Measurements from ENCODE around the gene ARID1B. TPM values are rescaled to one million over a fixed set of nuclear protein-coding genes. Genes with fewer than 3 reads are reported as not detected.

ARID1B gene
- total and polyA plus RNA-seq, 2 of the 4 experiments (the other 2 are of a cell fraction): 14.5 to 20.1 TPM

DNA sequence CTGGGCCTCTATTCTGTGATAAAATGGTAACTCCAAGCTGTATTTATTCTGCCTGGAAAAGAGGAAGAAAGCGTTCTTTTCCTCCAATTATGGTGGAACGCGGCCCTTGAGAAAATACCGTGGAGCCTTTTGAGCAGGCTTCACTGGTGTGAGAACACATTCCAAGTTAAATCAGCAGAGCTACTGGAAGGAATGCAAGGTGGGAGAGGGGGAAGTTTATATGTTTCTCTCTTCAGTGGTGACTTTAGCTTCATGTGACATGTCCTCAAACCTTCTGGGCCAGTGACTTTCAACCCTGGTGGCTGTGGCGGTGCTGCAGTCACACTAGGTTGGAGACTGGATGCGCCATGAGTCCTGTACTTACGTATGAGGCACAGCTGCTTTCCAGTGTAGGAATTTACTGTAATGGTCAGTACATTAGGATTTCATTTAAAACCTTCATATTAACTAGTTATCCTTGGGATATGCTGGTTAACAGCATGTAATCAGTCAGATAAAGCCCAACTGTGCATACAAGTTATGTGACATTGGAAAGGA is 221.7 kb downstream of the ARID1B start:
- TF ChIP-seq MAZ (IDR thresholded peaks at IDR 0.05; ENCODE audit: borderline replicate concordance, low read depth, low read length): no peak
- no peak for TF ChIP-seq RFX5 (IDR thresholded peaks at IDR 0.05; ENCODE audit: low read depth, low read length)
- TF ChIP-seq, protein P1, sequence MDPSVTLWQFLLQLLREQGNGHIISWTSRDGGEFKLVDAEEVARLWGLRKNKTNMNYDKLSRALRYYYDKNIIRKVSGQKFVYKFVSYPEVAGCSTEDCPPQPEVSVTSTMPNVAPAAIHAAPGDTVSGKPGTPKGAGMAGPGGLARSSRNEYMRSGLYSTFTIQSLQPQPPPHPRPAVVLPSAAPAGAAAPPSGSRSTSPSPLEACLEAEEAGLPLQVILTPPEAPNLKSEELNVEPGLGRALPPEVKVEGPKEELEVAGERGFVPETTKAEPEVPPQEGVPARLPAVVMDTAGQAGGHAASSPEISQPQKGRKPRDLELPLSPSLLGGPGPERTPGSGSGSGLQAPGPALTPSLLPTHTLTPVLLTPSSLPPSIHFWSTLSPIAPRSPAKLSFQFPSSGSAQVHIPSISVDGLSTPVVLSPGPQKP (IDR thresholded peaks at IDR 0.05; ENCODE audit: borderline replicate concordance, low read depth, low read length): no peak
- no peak for TF ChIP-seq CEBPB (IDR thresholded peaks at IDR 0.05; ENCODE audit: low read depth, low read length)
- TF ChIP-seq FOS (IDR thresholded peaks at IDR 0.05; ENCODE audit: low read depth, low read length): no peak
- TF ChIP-seq, protein P2, sequence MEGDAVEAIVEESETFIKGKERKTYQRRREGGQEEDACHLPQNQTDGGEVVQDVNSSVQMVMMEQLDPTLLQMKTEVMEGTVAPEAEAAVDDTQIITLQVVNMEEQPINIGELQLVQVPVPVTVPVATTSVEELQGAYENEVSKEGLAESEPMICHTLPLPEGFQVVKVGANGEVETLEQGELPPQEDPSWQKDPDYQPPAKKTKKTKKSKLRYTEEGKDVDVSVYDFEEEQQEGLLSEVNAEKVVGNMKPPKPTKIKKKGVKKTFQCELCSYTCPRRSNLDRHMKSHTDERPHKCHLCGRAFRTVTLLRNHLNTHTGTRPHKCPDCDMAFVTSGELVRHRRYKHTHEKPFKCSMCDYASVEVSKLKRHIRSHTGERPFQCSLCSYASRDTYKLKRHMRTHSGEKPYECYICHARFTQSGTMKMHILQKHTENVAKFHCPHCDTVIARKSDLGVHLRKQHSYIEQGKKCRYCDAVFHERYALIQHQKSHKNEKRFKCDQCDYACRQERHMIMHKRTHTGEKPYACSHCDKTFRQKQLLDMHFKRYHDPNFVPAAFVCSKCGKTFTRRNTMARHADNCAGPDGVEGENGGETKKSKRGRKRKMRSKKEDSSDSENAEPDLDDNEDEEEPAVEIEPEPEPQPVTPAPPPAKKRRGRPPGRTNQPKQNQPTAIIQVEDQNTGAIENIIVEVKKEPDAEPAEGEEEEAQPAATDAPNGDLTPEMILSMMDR (conservative IDR thresholded peaks at IDR 0.05; ENCODE audit: low read depth, low read length): no peak
- no peak for TF ChIP-seq MAFK (IDR thresholded peaks at IDR 0.05; ENCODE audit: low read depth, low read length)
- TF ChIP-seq RAD21 (IDR thresholded peaks at IDR 0.05; ENCODE audit: low read length): no peak
- no peak for TF ChIP-seq BHLHE40 (IDR thresholded peaks at IDR 0.05; ENCODE audit: low read depth, low read length)
- no peak for TF ChIP-seq RCOR1 (IDR thresholded peaks at IDR 0.05; ENCODE audit: insufficient replicate concordance, low read length)
- TF ChIP-seq POLR2A (IDR thresholded peaks at IDR 0.05; ENCODE audit: low read depth, low read length): no peak
- TF ChIP-seq NFE2L2 (IDR thresholded peaks at IDR 0.05; ENCODE audit: low read depth, low read length): no peak
- TF ChIP-seq MXI1 (IDR thresholded peaks at IDR 0.05; ENCODE audit: borderline replicate concordance, low read depth, low read length): no peak
- TF ChIP-seq SMC3 (IDR thresholded peaks at IDR 0.05; ENCODE audit: low read depth, low read length): no peak
- TF ChIP-seq, protein P3, sequence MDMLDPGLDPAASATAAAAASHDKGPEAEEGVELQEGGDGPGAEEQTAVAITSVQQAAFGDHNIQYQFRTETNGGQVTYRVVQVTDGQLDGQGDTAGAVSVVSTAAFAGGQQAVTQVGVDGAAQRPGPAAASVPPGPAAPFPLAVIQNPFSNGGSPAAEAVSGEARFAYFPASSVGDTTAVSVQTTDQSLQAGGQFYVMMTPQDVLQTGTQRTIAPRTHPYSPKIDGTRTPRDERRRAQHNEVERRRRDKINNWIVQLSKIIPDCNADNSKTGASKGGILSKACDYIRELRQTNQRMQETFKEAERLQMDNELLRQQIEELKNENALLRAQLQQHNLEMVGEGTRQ (IDR thresholded peaks at IDR 0.05; ENCODE audit: low read depth, low read length): no peak
- TF ChIP-seq CHD1 (IDR thresholded peaks at IDR 0.05; ENCODE audit: low read depth, low read length): no peak
- no CpG with 5 or more reads among the region's 7 CpGs for WGBS, 2 experiments (ENCODE audit: extremely low coverage in 2 of 2, insufficient read length in 1 of 2)
- no peak for DNase-seq

More for the DNA sequence above, 221.7 kb downstream of the ARID1B start:
- H2AK5ac ChIP-seq (ENCODE audit: low read depth, low read length): no peak overlapping the region
- H3K18ac ChIP-seq (ENCODE audit: low read depth, low read length): no peak overlapping the region; the same call in 1 of the 2 replicates
- no peak overlapping the region for H2BK20ac ChIP-seq (ENCODE audit: low read depth, low read length)
- in situ Hi-C loops (cut with MboI; ENCODE audit: low sequenced_read_pairs) (no loop called here), intact Hi-C loops (cut with micrococcal nuclease) (no loop called here), dilution Hi-C loops (cut with HindIII; ENCODE audit: low sequenced_read_pairs, unreplicated experiment) (no loop called here)
- no peaks in the 10 kb centered on the region for H3K36me3 ChIP-seq (ENCODE audit: control insufficient read depth, insufficient read depth, low read length)
- peaks cover 20% of the 10 kb centered on the region; the same call in 1 of the 2 replicates for H3K9me1 ChIP-seq (ENCODE audit: insufficient read depth, low read length)
- H3K9me3 ChIP-seq (ENCODE audit: control insufficient read depth, insufficient read depth, low read length): no peaks in the 10 kb centered on the region
- H3K79me1 ChIP-seq (ENCODE audit: low read depth in 1 of 2, low read length in 2 of 2): peaks cover 49 to 75% of the 10 kb centered on the region in 2 experiments
- no peak overlapping the region for H2BK120ac ChIP-seq (ENCODE audit: low read depth, low read length)
- no peak overlapping the region for H3K27ac ChIP-seq (ENCODE audit: insufficient read depth, low read length)
- no peak overlapping the region for H4K91ac ChIP-seq (ENCODE audit: insufficient read depth, low read depth, low read length)
- H2AFZ ChIP-seq (replicated peaks; ENCODE audit: low read length, poor library complexity): no peak overlapping the region
- ChIA-PET POLR2A (ENCODE audit: unreplicated experiment) (no interaction called here), CTCF (interaction anchor here (0.7 kb wide), 1 partner anchor 230 kb away, joined by 3 read pairs; no protein-coding TSS in a partner anchor)
- no TSS peak for BruUV-seq (replicated peaks)
- no peak overlapping the region for H3K56ac ChIP-seq (ENCODE audit: extremely low read depth, insufficient read depth, low read length)
- no peak overlapping the region for H3K4ac ChIP-seq (ENCODE audit: low read depth, low read length)
- no peak overlapping the region for H2BK15ac ChIP-seq (ENCODE audit: low read depth, low read length)
- ATAC-seq (ENCODE audit: low read depth): no peak
- no peak overlapping the region for H4K8ac ChIP-seq (ENCODE audit: low read depth in 2 of 2, low read length in 2 of 2)
- H3K23ac ChIP-seq (ENCODE audit: low read depth, low read length): no peak overlapping the region
- peaks cover 7% of the 10 kb centered on the region; the same call in 1 of the 2 replicates for H3K4me1 ChIP-seq (ENCODE audit: control insufficient read depth, insufficient read depth, low read length)
- no peak overlapping the region for H2BK5ac ChIP-seq (ENCODE audit: low read depth, low read length, poor library complexity, severe bottlenecking)
- H3K4me3 ChIP-seq (ENCODE audit: insufficient read depth, low read depth, low read length): no peak overlapping the region
- no peak overlapping the region for H3K9ac ChIP-seq (ENCODE audit: low read depth, low read length)
- H3K14ac ChIP-seq (replicated peaks; ENCODE audit: low read depth, low read length): no peak overlapping the region
- no peak overlapping the region for H4K5ac ChIP-seq (ENCODE audit: low read depth, low read length)
- H3K27me3 ChIP-seq (ENCODE audit: control insufficient read depth, insufficient read depth, low read length): no peaks in the 10 kb centered on the region
- H4K20me1 ChIP-seq (ENCODE audit: insufficient read depth, low read length): peaks cover 28% of the 10 kb centered on the region
- no peak overlapping the region for H3K4me2 ChIP-seq (ENCODE audit: low read depth, low read length)
- no peak overlapping the region for H2AK9ac ChIP-seq (replicated peaks; ENCODE audit: low read depth, low read length, poor library complexity)

Measured in IMR-90 (cell line).